Measurements from ENCODE around the gene LTO1. TPM values are rescaled to one million over a fixed set of nuclear protein-coding genes. Genes with fewer than 3 reads are reported as not detected.
A peak's percentile ranks its signal among the peaks of the same experiment; 100 is the strongest.

Gene LTO1
- total RNA-seq, 3 donors from 2014 or later (not counting 1 experiment from before 2014, with no cell fraction given): 23.2 to 33.5 (median 25.3) TPM

GRCh38 chr11:69705351-69705811 is 30.2 kb upstream of the LTO1 start:
- WGBS (ENCODE audit: insufficient coverage): 2% methylated on average over 17 of the region's 18 CpGs
- Mint-ChIP-seq H3K27me3 (ENCODE audit: low read depth in 2 of 2) (peaks cover 28 to 30% of the 10 kb centered on the region in 2 donors), H3K36me3 (no peaks in the 10 kb centered on the region), H3K4me1 (no peaks in the 10 kb centered on the region), H3K27ac (no peak overlapping the region), H3K4me3 (no peak overlapping the region), H3K9me3 (no peaks in the 10 kb centered on the region)
- DNase-seq (no peak), ATAC-seq (no peak)
- Histone ChIP-seq H3K9me3 (ENCODE audit: control insufficient read depth, insufficient read depth, low read length) (no peaks in the 10 kb centered on the region), H3K27ac (ENCODE audit: low read length) (no peak overlapping the region), H3K4me1 (ENCODE audit: control insufficient read depth, insufficient read depth, low read length) (peaks cover 3% of the 10 kb centered on the region), H3K27me3 (ENCODE audit: control insufficient read depth, insufficient read depth, low read length) (peaks cover 33% of the 10 kb centered on the region), H3K4me3 (ENCODE audit: low read length) (no peak overlapping the region), H3K36me3 (ENCODE audit: control insufficient read depth, insufficient read depth, low read length) (no peaks in the 10 kb centered on the region)
- intact Hi-C loops (cut with micrococcal nuclease): no loop called here
- TF ChIP-seq, protein P1, sequence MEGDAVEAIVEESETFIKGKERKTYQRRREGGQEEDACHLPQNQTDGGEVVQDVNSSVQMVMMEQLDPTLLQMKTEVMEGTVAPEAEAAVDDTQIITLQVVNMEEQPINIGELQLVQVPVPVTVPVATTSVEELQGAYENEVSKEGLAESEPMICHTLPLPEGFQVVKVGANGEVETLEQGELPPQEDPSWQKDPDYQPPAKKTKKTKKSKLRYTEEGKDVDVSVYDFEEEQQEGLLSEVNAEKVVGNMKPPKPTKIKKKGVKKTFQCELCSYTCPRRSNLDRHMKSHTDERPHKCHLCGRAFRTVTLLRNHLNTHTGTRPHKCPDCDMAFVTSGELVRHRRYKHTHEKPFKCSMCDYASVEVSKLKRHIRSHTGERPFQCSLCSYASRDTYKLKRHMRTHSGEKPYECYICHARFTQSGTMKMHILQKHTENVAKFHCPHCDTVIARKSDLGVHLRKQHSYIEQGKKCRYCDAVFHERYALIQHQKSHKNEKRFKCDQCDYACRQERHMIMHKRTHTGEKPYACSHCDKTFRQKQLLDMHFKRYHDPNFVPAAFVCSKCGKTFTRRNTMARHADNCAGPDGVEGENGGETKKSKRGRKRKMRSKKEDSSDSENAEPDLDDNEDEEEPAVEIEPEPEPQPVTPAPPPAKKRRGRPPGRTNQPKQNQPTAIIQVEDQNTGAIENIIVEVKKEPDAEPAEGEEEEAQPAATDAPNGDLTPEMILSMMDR (IDR thresholded peaks at IDR 0.05): no peak

DNA sequence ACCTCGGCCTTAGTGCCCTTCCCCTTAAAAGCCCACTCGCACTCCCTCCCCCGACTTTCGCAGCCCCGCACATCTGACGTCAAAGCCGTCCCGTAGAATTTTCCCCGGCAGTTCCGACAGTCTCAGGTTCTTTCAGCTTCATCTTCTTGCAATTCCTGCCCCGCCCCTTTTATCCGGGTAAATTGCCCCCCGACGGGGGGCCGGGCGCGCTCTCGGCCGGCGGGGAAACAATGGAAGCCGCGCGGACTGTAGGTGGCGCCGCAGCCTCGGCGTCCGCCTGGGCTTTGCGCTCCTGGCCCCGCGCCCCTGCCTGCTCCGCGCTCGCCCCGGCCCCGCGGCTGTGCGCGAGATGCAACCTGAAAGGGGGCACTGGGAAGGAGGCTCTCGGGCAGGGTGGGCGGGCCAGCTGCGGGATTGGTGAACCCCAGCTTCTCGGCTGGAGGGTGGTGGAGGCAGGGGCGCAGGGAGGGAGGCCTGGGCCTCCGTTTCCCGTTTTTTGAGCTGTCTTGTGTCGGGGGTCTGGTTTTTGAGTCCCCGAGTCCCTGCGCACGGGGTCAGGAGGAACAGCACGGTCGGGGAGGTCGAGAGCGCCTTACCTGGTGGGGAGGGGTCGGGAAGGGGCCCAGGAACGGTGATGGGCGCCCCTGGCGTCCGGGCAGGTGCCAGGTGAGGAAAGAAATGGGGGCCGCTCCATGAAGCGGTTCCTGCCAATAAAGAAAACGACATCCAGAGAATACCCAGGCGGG is 29.5 kb upstream of the LTO1 start:
- DNase-seq (peak in 1 of 2 donors; percentile 30), ATAC-seq (no peak)
- Mint-ChIP-seq H3K27me3 (ENCODE audit: low read depth in 2 of 2) (peaks cover 30 to 33% of the 10 kb centered on the region in 2 donors), H3K27ac (no peak overlapping the region), H3K4me1 (no peaks in the 10 kb centered on the region), H3K36me3 (no peaks in the 10 kb centered on the region), H3K9me3 (no peaks in the 10 kb centered on the region), H3K4me3 (no peak overlapping the region)
- H3K27me3 ChIP-seq (ENCODE audit: control insufficient read depth, insufficient read depth, low read length): peaks cover 33% of the 10 kb centered on the region
- H3K36me3 ChIP-seq (ENCODE audit: control insufficient read depth, insufficient read depth, low read length): no peaks in the 10 kb centered on the region
- no peaks in the 10 kb centered on the region for H3K9me3 ChIP-seq (ENCODE audit: control insufficient read depth, insufficient read depth, low read length)
- intact Hi-C loops (cut with micrococcal nuclease): no loop called here
- TF ChIP-seq, protein P1 (IDR thresholded peaks at IDR 0.05): no peak
- peaks cover 3% of the 10 kb centered on the region for H3K4me1 ChIP-seq (ENCODE audit: control insufficient read depth, insufficient read depth, low read length)
- H3K4me3 ChIP-seq (ENCODE audit: low read length): no peak overlapping the region
- WGBS (ENCODE audit: insufficient coverage): 2% methylated on average over 63 of the region's 63 CpGs
- H3K27ac ChIP-seq (ENCODE audit: low read length): no peak overlapping the region

GRCh38 chr11:69703768-69704507 is 28.8 kb upstream of the LTO1 start, which contains the start of gene FGF19:
Gene FGF19, minus strand, starts transcription at chr11:69704022. Its CDS starts 146 bp downstream, at chr11:69703876.
- Histone ChIP-seq H3K4me1 (ENCODE audit: control insufficient read depth, insufficient read depth, low read length) (peaks cover 3% of the 10 kb centered on the region), H3K36me3 (ENCODE audit: control insufficient read depth, insufficient read depth, low read length) (no peaks in the 10 kb centered on the region), H3K27ac (ENCODE audit: low read length) (no peak within 1 kb of the TSS), H3K4me3 (ENCODE audit: low read length) (no peak within 1 kb of the TSS), H3K27me3 (ENCODE audit: control insufficient read depth, insufficient read depth, low read length) (peaks cover 32% of the 10 kb centered on the region), H3K9me3 (ENCODE audit: control insufficient read depth, insufficient read depth, low read length) (no peaks in the 10 kb centered on the region)
- Mint-ChIP-seq H3K27ac (no peak within 1 kb of the TSS), H3K4me1 (no peaks in the 10 kb centered on the region), H3K36me3 (no peaks in the 10 kb centered on the region), H3K4me3 (no peak within 1 kb of the TSS), H3K27me3 (ENCODE audit: low read depth in 2 of 2) (peaks cover 30 to 36% of the 10 kb centered on the region in 2 donors), H3K9me3 (no peaks in the 10 kb centered on the region)
- ATAC-seq: no peak
- intact Hi-C loops (cut with micrococcal nuclease): no loop called here
- TF ChIP-seq, protein P1 (IDR thresholded peaks at IDR 0.05): no peak
- no peak for DNase-seq
- WGBS (ENCODE audit: insufficient coverage): 3% methylated on average over 67 of the region's 67 CpGs

Measured in natural killer cell (primary cell).